GM12878 (cell line): ENCODE data around the gene SRD5A1. TPM values are rescaled to one million over a fixed set of nuclear protein-coding genes. Genes with fewer than 3 reads are reported as not detected.

Experiments
- CBX5 ChIP-seq: sonication (generic); IDR thresholded peaks from 2 replicates; pipeline ENCODE4 v1.6.1; 2016; ENCODE audit warnings: low read depth, moderate library complexity, mild to moderate bottlenecking, inconsistent platforms
- CHD1 ChIP-seq: IDR thresholded peaks from 2 replicates; pipeline ENCODE4 v1.6.1; 2012; ENCODE audit warnings: low read depth, low read length, improper control_type of control experiment
- CHD2 ChIP-seq: IDR thresholded peaks from 2 replicates; pipeline ENCODE4 v1.6.1; 2011; ENCODE audit warnings: low read depth, low read length, improper control_type of control experiment, borderline replicate concordance
- EP300 ChIP-seq, 2 experiments: fragments of 150-350 bp in 1 of 2; IDR thresholded peaks; 2 replicates each; pipeline ENCODE4 v1.6.1; 2011 to 2012; ENCODE audit warnings: low read depth in 2 of 2, low read length in 2 of 2, borderline replicate concordance in 1 of 2, improper control_type of control experiment in 1 of 2, inconsistent platforms in 1 of 2; ENCODE audit not compliant: control insufficient read depth in 1 of 2
- IKZF1 ChIP-seq: fragments of 450-650 bp; conservative IDR thresholded peaks from 2 replicates; pipeline ENCODE4 v1.6.1; 2017; ENCODE audit warnings: antibody characterized with exemption, mild to moderate bottlenecking
- JUNB ChIP-seq: IDR thresholded peaks from 2 replicates; pipeline ENCODE4 v1.6.1; 2016; ENCODE audit warnings: antibody characterized with exemption, mild to moderate bottlenecking
- MEF2B ChIP-seq: fragments of 450-650 bp; IDR thresholded peaks from 2 replicates; pipeline ENCODE4 v1.6.1; 2018; ENCODE audit warnings: mild to moderate bottlenecking, moderate library complexity; ENCODE audit not compliant: partially characterized antibody, poor library complexity, severe bottlenecking
- MYB ChIP-seq: fragments of 150-350 bp; IDR thresholded peaks from 2 replicates; pipeline ENCODE4 v1.6.1; 2014; ENCODE audit warnings: mild to moderate bottlenecking, low read depth, low read length, borderline replicate concordance
- PKNOX1 ChIP-seq: fragments of 450-650 bp; IDR thresholded peaks from 2 replicates; pipeline ENCODE4 v1.6.1; 2016; ENCODE audit warnings: mild to moderate bottlenecking
- RAD21 ChIP-seq: IDR thresholded peaks from 2 replicates; pipeline ENCODE4 v1.6.1; 2011; ENCODE audit warnings: mild to moderate bottlenecking, low read depth, low read length, moderate library complexity; ENCODE audit not compliant: insufficient read depth
- SIN3A ChIP-seq: IDR thresholded peaks from 2 replicates; pipeline ENCODE4 v1.6.1; 2012; ENCODE audit warnings: low read depth, low read length, improper control_type of control experiment
- SKIL ChIP-seq: fragments of 450-650 bp; IDR thresholded peaks from 2 replicates; pipeline ENCODE4 v1.6.1; 2017; ENCODE audit warnings: mild to moderate bottlenecking, low read depth, inconsistent platforms; ENCODE audit not compliant: poor library complexity, severe bottlenecking
- SMC3 ChIP-seq: IDR thresholded peaks from 2 replicates; pipeline ENCODE4 v1.6.1; 2011; ENCODE audit warnings: low read length, improper control_type of control experiment, borderline replicate concordance
- STAT1 ChIP-seq: fragments of 450-650 bp; conservative IDR thresholded peaks from 2 replicates; pipeline ENCODE4 v1.6.1; 2014; ENCODE audit warnings: antibody characterized with exemption, mild to moderate bottlenecking
- TCF12 ChIP-seq: IDR thresholded peaks from 2 replicates; pipeline ENCODE4 v1.6.1; 2011; ENCODE audit warnings: low read depth, mild to moderate bottlenecking, low read length
- ZNF207 ChIP-seq: fragments of 450-650 bp; IDR thresholded peaks from 2 replicates; pipeline ENCODE4 v1.6.1; 2014; ENCODE audit warnings: antibody characterized with exemption, mild to moderate bottlenecking, borderline replicate concordance
- polyA plus RNA-seq, 11 experiments: library from polyadenylated mRNA; depleted of rRNA in 4 of 11; unstranded in 6 of 11; stranded (reverse) in 5 of 11; fragments of >200 nt; fragmentation: Nextera tagmentation in 4 of 11; fragmentation: Illumina TruSeq in 1 of 11; extraction: Ambion mirVana in 4 of 11; extraction: Trizol in 1 of 11; gene quantifications; 1 replicate in 1 of 11; 2 replicates in 10 of 11; pipeline versions ENCODE4 v1.2.1 to v1.2.3, GENCODE V29; 2011 to 2016; ENCODE audit warnings: inconsistent platforms in 2 of 11, missing spikeins in 2 of 11, low read depth in 1 of 11
- total RNA-seq, 4 experiments: library from RNA; depleted of rRNA in 3 of 4; stranded (reverse); fragments of >200 nt in 3 of 4; fragmentation: Illumina TruSeq in 1 of 4; extraction: Trizol in 1 of 4; gene quantifications; 2 replicates each; pipeline versions ENCODE4 v1.2.1 to v1.2.3, GENCODE V29; 2013 to 2021
- TF ChIP-seq, protein P1 (sequence below): fragments of 450-650 bp; formaldehyde crosslinking; IDR thresholded peaks from 2 replicates; pipeline ENCODE4 v1.4.0; 2020; ENCODE audit warnings: mild to moderate bottlenecking, moderate library complexity
- TF ChIP-seq, protein P2 (sequence below): IDR thresholded peaks from 2 replicates; pipeline ENCODE4 v1.6.1; 2011; ENCODE audit warnings: borderline replicate concordance, low read depth, mild to moderate bottlenecking, moderate library complexity, low read length; ENCODE audit not compliant: insufficient read depth, poor library complexity, severe bottlenecking
- TF ChIP-seq, protein P3 (sequence below): fragments of 450-650 bp; formaldehyde crosslinking; IDR thresholded peaks from 2 replicates; pipeline ENCODE4 v1.4.0; 2022; ENCODE audit warnings: mild to moderate bottlenecking, moderate library complexity

SRD5A1 gene
- total and polyA plus RNA-seq, 10 of the 15 experiments (the other 5 are each of a cell fraction or from before 2014, with no cell fraction given) = 0.76 to 20.1 (median 12.3) TPM

- TF ChIP-seq PKNOX1 (no peak), EP300 (IDR thresholded peaks at IDR 0.05; ENCODE audit: borderline replicate concordance in 1 of 2, control insufficient read depth in 1 of 2, low read depth in 2 of 2, low read length in 2 of 2) (peak; percentile 37 to 62; a peak in 3 of 4 replicates), ZNF207 (no peak), JUNB (no peak), MEF2B (peak; percentile 65), SKIL (no peak), CHD2 (no peak), IKZF1 (peak; percentile 66), TCF12 (no peak), STAT1 (no peak), CBX5 (no peak), CHD1 (no peak), RAD21 (no peak), MYB (no peak), SMC3 (no peak), SIN3A (no peak)
- TF ChIP-seq, protein P1, sequence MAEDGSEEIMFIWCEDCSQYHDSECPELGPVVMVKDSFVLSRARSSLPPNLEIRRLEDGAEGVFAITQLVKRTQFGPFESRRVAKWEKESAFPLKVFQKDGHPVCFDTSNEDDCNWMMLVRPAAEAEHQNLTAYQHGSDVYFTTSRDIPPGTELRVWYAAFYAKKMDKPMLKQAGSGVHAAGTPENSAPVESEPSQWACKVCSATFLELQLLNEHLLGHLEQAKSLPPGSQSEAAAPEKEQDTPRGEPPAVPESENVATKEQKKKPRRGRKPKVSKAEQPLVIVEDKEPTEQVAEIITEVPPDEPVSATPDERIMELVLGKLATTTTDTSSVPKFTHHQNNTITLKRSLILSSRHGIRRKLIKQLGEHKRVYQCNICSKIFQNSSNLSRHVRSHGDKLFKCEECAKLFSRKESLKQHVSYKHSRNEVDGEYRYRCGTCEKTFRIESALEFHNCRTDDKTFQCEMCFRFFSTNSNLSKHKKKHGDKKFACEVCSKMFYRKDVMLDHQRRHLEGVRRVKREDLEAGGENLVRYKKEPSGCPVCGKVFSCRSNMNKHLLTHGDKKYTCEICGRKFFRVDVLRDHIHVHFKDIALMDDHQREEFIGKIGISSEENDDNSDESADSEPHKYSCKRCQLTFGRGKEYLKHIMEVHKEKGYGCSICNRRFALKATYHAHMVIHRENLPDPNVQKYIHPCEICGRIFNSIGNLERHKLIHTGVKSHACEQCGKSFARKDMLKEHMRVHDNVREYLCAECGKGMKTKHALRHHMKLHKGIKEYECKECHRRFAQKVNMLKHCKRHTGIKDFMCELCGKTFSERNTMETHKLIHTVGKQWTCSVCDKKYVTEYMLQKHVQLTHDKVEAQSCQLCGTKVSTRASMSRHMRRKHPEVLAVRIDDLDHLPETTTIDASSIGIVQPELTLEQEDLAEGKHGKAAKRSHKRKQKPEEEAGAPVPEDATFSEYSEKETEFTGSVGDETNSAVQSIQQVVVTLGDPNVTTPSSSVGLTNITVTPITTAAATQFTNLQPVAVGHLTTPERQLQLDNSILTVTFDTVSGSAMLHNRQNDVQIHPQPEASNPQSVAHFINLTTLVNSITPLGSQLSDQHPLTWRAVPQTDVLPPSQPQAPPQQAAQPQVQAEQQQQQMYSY = no peak
- TF ChIP-seq, protein P2, sequence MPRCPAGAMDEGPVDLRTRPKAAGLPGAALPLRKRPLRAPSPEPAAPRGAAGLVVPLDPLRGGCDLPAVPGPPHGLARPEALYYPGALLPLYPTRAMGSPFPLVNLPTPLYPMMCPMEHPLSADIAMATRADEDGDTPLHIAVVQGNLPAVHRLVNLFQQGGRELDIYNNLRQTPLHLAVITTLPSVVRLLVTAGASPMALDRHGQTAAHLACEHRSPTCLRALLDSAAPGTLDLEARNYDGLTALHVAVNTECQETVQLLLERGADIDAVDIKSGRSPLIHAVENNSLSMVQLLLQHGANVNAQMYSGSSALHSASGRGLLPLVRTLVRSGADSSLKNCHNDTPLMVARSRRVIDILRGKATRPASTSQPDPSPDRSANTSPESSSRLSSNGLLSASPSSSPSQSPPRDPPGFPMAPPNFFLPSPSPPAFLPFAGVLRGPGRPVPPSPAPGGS = peak; percentile 29
- TF ChIP-seq, protein P3, sequence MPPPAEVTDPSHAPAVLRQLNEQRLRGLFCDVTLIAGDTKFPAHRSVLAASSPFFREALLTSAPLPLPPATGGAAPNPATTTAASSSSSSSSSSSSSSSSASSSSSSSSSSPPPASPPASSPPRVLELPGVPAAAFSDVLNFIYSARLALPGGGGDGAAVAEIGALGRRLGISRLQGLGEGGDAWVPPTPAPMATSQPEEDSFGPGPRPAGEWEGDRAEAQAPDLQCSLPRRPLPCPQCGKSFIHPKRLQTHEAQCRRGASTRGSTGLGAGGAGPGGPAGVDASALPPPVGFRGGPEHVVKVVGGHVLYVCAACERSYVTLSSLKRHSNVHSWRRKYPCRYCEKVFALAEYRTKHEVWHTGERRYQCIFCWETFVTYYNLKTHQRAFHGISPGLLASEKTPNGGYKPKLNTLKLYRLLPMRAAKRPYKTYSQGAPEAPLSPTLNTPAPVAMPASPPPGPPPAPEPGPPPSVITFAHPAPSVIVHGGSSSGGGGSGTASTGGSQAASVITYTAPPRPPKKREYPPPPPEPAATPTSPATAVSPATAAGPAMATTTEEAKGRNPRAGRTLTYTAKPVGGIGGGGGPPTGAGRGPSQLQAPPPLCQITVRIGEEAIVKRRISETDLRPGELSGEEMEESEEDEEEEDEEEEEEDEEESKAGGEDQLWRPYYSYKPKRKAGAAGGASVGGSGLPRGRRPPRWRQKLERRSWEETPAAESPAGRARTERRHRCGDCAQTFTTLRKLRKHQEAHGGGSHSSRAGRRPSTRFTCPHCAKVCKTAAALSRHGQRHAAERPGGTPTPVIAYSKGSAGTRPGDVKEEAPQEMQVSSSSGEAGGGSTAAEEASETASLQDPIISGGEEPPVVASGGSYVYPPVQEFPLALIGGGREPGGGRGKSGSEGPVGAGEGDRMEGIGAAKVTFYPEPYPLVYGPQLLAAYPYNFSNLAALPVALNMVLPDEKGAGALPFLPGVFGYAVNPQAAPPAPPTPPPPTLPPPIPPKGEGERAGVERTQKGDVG (CRISPR knock-in tag) = no peak
These were observed 71.8 kb downstream of the SRD5A1 start (continued) for GRCh38 chr5:6705088-6705487.
